ENCODE data around the gene TGFBR3.

- TF ChIP-seq, protein P1, sequence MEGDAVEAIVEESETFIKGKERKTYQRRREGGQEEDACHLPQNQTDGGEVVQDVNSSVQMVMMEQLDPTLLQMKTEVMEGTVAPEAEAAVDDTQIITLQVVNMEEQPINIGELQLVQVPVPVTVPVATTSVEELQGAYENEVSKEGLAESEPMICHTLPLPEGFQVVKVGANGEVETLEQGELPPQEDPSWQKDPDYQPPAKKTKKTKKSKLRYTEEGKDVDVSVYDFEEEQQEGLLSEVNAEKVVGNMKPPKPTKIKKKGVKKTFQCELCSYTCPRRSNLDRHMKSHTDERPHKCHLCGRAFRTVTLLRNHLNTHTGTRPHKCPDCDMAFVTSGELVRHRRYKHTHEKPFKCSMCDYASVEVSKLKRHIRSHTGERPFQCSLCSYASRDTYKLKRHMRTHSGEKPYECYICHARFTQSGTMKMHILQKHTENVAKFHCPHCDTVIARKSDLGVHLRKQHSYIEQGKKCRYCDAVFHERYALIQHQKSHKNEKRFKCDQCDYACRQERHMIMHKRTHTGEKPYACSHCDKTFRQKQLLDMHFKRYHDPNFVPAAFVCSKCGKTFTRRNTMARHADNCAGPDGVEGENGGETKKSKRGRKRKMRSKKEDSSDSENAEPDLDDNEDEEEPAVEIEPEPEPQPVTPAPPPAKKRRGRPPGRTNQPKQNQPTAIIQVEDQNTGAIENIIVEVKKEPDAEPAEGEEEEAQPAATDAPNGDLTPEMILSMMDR (conservative IDR thresholded peaks at IDR 0.05; ENCODE audit: low read depth, low read length), result no peak
- TF ChIP-seq EZH2 (IDR thresholded peaks at IDR 0.05; ENCODE audit: borderline replicate concordance, low read depth, low read length, poor library complexity, severe bottlenecking), result no peak
Observed at GRCh38 chr1:91724231-91724630, 161.7 kb downstream of the TGFBR3 start.

All from A673 (cell line).